SK-MEL-5 (cell line): Measurements from ENCODE around the gene PPA1. TPM values are rescaled to one million over a fixed set of nuclear protein-coding genes. Genes with fewer than 3 reads are reported as not detected.
A peak's percentile ranks its signal among the peaks of the same experiment; 100 is the strongest.
"Not testable (repeated sequence)": the region's sequence is repeated elsewhere in the genome, so short reads cannot be mapped to it uniquely, and the experiment has no call there.

Experiments
- DNase-seq: peaks from one replicate; pipeline ENCODE4 v3.0.0-alpha.2; 2016; ENCODE audit warnings: low read depth, low spot score
- in situ Hi-C: cut with HindIII; loops from 2 replicates; pipeline ENCODE4 v1.10.0; 2016; ENCODE audit warnings: low sequenced_read_pairs, high pct_unique_total_duplicates, low pct_unique_long_range_greater_than_20kb
- total RNA-seq: library from RNA; depleted of rRNA; stranded (reverse); fragments of >200 nt; shearing (Covaris generic); gene quantifications from 2 replicates; pipeline ENCODE4 v1.2.3, GENCODE V29; 2014

Gene PPA1
- total RNA-seq, 1 experiment from 2014 or later: 183 TPM

GRCh38 chr10:70257816-70258215 lies 24.6 kb upstream of the PPA1 start:
- DNase-seq, in situ Hi-C loops: not testable (repeated sequence)

GRCh38 chr10:70256463-70256862 lies 23.2 kb upstream of the PPA1 start:
- no peak for DNase-seq
- in situ Hi-C loops: no loop called here

- DNase-seq: peak; percentile 91
- in situ Hi-C loops: no loop called here
These were observed 22.4 kb upstream of the PPA1 start for GRCh38 chr10:70255329-70256299.

- in situ Hi-C loops: no loop called here
- no peak for DNase-seq
These were observed 21.6 kb upstream of the PPA1 start for GRCh38 chr10:70254778-70255328.

- no peak for DNase-seq
- in situ Hi-C loops: no loop called here
These were observed 20.9 kb upstream of the PPA1 start for GRCh38 chr10:70253878-70254765.

- in situ Hi-C loops: no loop called here
- no peak for DNase-seq
These were observed 17.9 kb upstream of the PPA1 start for GRCh38 chr10:70250961-70251680.

GRCh38 chr10:70247360-70247759 lies 14.1 kb upstream of the PPA1 start:
- no peak for DNase-seq
- in situ Hi-C loops: loop anchor here (25.0 kb wide), 1 partner anchor 90 kb away; no protein-coding TSS in a partner anchor

- no peak for DNase-seq
- in situ Hi-C loops: loop anchor here (25.0 kb wide), 1 partner anchor 96 kb away; no protein-coding TSS in a partner anchor
These were observed 7.9 kb upstream of the PPA1 start for GRCh38 chr10:70241081-70241480.

GRCh38 chr10:70239986-70240385 lies 6.8 kb upstream of the PPA1 start:
- in situ Hi-C loops: loop anchor here (25.0 kb wide), 1 partner anchor 97 kb away; no protein-coding TSS in a partner anchor
- not testable (repeated sequence) for DNase-seq

GRCh38 chr10:70239077-70239976 lies 6.1 kb upstream of the PPA1 start:
- in situ Hi-C loops: loop anchor here (25.0 kb wide), 1 partner anchor 98 kb away; no protein-coding TSS in a partner anchor

GRCh38 chr10:70237958-70238536 lies 4.8 kb upstream of the PPA1 start:
- in situ Hi-C loops: loop anchor here (25.0 kb wide), 1 partner anchor 99 kb away; no protein-coding TSS in a partner anchor
- DNase-seq: not testable (repeated sequence)

More at GRCh38 chr10:70239077-70239976, 6.1 kb upstream of the PPA1 start:
- not testable (repeated sequence) for DNase-seq

GRCh38 chr10:70234668-70235447 lies 1.6 kb upstream of the PPA1 start:
- DNase-seq: no peak
- in situ Hi-C loops: loop anchor here (25.0 kb wide), 1 partner anchor 102 kb away; no protein-coding TSS in a partner anchor

- in situ Hi-C loops: loop anchor here (25.0 kb wide), 1 partner anchor 103 kb away; no protein-coding TSS in a partner anchor
- no peak for DNase-seq
These were observed 691 bp upstream of the PPA1 start for GRCh38 chr10:70233939-70234300.

- in situ Hi-C loops: loop anchor here (25.0 kb wide), 1 partner anchor 105 kb away; no protein-coding TSS in a partner anchor
These were observed 445 bp downstream of the PPA1 start for GRCh38 chr10:70232859-70233108.

More at GRCh38 chr10:70232859-70233108, 445 bp downstream of the PPA1 start:
- no peak for DNase-seq
